ENCODE data around the gene RAB11FIP2.

GRCh38 chr10:118052816-118053215 lies 6.1 kb upstream of the RAB11FIP2 start:
- TF ChIP-seq POLR2A (IDR thresholded peaks at IDR 0.05) (no peak), POLR2AphosphoS5 (IDR thresholded peaks at IDR 0.05) (no peak)
- TF ChIP-seq, protein P1, sequence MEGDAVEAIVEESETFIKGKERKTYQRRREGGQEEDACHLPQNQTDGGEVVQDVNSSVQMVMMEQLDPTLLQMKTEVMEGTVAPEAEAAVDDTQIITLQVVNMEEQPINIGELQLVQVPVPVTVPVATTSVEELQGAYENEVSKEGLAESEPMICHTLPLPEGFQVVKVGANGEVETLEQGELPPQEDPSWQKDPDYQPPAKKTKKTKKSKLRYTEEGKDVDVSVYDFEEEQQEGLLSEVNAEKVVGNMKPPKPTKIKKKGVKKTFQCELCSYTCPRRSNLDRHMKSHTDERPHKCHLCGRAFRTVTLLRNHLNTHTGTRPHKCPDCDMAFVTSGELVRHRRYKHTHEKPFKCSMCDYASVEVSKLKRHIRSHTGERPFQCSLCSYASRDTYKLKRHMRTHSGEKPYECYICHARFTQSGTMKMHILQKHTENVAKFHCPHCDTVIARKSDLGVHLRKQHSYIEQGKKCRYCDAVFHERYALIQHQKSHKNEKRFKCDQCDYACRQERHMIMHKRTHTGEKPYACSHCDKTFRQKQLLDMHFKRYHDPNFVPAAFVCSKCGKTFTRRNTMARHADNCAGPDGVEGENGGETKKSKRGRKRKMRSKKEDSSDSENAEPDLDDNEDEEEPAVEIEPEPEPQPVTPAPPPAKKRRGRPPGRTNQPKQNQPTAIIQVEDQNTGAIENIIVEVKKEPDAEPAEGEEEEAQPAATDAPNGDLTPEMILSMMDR (IDR thresholded peaks at IDR 0.05): no peak

Data from transverse colon (tissue), 4 donors.